SK-N-SH (cell line): ENCODE data around the gene THADA.

Experiments used
- CHD2 ChIP-seq: fragments of 150-350 bp; IDR thresholded peaks from 2 replicates; pipeline ENCODE4 v1.6.1; 2018; ENCODE audit warnings: low read length; ENCODE audit not compliant: partially characterized antibody
- CTCF ChIP-seq: fragments of 200-600 bp; sonication (generic); IDR thresholded peaks from 2 replicates; pipeline ENCODE4 v1.6.1; 2017; ENCODE audit warnings: antibody characterized with exemption, mild to moderate bottlenecking, moderate library complexity
- POLR2AphosphoS5 ChIP-seq: IDR thresholded peaks from 2 replicates; pipeline ENCODE4 v1.6.1; 2012; ENCODE audit warnings: low read depth, low read length

- TF ChIP-seq CHD2 = no peak
- no peak for TF ChIP-seq POLR2AphosphoS5
- TF ChIP-seq CTCF = no peak
Measured at GRCh38 chr2:43345872-43346271, 250.0 kb downstream of the THADA start.
